GM19468 (cell line): Measurements from ENCODE around the gene OR10J1.
"Not testable (repeated sequence)": the region's sequence is repeated elsewhere in the genome, so short reads cannot be mapped to it uniquely, and the experiment has no call there.

ENCODE experiments used
- ATAC-seq: cut with Tn5 transposase; IDR thresholded peaks from one replicate; pipeline ENCODE4 v1.9.1; 2021; ENCODE audit warnings: mild to moderate bottlenecking, moderate library complexity, moderate number of reproducible peaks; ENCODE audit not compliant: unreplicated experiment; ENCODE audit errors: extremely low read depth

The OR10J1 gene, protein sequence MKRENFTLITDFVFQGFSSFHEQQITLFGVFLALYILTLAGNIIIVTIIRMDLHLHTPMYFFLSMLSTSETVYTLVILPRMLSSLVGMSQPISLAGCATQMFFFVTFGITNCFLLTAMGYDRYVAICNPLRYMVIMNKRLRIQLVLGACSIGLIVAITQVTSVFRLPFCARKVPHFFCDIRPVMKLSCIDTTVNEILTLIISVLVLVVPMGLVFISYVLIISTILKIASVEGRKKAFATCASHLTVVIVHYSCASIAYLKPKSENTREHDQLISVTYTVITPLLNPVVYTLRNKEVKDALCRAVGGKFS

GRCh38 chr1:159439422-159439821, at the start of gene OR10J1:
TSS of gene OR10J1 (plus strand) at chr1:159439722. CDS start at chr1:159439792, 70 bp downstream.
- no peak for ATAC-seq

DNA sequence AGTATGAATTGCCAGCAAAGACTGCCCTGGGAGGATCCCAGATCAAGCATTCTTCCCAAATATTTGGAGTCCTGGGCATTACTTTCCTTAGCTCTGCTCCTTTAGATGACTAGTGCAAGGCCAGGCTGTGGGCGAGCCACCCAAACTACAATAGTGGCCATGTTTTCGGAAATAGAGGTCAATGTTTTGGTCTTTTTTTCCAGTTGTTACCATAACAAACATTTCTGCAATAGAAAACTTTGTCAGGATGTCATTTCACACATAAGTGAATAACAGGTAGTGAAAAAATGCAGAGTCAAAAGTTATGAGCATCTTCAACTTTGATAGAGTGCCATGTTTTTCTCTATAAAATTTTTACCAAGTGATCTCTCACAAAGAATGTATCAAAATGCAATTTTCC, 32.7 kb upstream of the OR10J1 start:
- ATAC-seq: no peak

DNA sequence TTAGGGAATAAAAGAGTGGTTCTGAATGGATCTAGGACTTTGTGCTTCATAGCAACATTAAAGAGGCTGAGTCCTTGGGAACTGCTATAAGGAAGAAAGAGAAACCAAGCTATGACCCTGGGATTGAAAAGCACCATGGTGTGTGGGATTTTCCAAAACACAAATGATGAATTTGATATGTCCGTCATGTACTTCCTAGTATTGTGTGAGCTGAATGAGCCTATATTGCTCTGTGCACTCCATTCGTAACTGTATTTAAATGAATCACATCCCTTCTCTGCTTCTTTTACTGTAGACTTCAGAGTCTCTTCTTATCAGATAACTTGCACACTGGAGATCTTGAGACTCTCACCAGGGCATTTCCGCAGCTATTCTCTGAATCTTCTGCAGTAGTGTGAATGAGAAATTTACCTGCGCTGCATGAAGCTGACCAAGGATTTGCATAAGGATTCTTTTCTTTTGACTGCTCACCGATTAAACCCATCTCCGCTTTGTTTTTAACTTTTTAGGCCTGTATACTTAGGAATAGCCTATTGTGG, 30.6 kb upstream of the OR10J1 start:
- no peak for ATAC-seq

- ATAC-seq: no peak
Observed at GRCh38 chr1:159421821-159422220, 17.7 kb upstream of the OR10J1 start.

DNA sequence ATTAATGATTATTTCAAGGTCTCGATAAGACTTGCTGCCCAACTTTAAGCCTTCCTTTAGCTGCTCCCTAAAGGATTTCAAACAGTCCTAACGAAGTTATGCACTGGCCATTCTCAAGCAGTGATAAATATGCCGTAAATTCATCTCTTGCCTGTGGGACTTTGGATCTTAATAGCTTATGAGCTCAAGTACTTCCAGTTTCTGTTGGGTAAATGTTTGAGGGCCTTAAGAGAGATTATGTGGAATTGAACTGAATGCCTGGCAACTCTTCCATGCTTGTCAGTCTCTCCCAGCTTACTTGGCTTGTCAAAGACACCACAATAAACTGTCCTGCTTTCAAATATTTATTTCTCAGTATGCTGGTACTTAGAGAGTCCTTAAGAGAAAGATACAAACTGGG, 11.0 kb upstream of the OR10J1 start:
- ATAC-seq: no peak

DNA sequence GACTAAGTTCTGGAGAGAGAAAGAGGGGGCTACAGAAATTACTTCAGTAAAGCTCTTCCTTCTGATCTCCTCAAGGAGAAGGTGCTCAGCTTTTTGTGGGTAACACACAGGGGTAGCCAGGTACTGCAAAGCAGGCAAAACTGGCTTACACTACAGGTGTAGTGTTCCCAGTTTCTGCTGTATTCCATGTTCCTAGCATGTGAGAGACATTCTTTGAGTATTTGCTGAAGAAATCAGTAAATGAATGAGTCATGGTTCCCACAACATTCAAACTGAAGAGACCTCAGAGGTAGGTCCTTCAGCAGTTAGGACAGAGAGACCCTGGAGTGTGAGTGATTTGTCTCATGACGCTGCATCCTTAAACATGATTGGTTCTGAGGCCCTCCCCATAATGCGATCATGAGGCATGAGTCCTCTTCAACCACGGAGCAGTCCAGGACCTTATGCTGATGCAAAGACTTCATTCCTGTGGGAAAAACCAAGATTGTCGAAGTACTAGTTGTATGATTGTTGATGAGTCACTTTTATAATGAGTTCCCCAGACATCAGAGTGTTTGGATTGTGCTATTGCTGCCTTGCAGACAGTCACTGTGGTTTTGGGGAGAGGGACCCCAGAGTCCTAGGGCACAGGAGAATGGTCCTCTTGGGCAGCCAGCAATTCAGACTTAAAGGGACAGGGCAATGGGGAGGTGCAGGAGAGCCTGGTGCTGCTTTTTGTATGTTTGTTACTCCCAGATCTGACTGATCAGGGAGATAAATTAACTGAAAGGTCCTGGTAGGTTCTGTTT, 10.3 kb upstream of the OR10J1 start:
- no peak for ATAC-seq

GRCh38 chr1:159430985-159431384, 8.5 kb upstream of the OR10J1 start:
- ATAC-seq: no peak

DNA sequence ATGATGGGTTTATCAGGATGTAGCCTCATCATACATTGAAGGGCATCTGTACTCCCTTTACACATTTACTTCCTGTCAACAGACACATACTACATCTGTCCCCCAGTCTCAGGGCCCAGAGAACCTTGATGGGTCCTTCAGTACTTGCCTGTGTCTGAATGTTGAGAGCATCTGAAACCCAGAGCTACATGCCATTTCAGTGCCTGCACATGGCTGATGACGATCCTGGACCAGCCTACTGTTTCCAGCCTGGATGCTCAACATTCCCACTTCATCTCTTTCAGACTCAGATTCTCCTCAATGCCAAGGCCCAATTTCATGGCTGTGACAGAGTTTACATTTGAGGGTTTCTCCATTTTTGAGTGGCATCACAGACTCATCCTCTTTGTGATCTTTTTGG, 7.6 kb upstream of the OR10J1 start, which contains the start of gene OR10J4:
TSS of gene OR10J4 (plus strand) at position 301 of the 400 bp plus-strand sequence.
- ATAC-seq: no peak

DNA sequence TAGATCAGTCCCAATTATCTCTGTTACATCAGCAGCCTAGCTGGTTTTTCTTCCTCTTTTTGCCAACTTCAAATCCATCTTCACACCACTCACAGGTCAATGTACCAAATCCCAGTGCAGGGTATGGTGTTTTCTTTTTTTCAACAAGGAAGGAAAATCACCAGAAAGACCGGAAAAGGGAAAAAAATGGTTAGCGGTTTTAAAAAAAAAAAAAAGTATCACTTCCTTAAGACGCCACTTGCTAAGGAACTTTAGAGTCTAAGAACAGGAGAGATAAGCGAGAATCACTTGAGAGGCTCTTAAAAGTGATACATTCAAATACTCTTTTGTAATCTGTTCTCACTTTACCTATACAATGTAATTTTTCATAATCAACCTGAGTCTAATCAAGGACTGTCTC, 3.1 kb upstream of the OR10J1 start:
- no peak for ATAC-seq

DNA sequence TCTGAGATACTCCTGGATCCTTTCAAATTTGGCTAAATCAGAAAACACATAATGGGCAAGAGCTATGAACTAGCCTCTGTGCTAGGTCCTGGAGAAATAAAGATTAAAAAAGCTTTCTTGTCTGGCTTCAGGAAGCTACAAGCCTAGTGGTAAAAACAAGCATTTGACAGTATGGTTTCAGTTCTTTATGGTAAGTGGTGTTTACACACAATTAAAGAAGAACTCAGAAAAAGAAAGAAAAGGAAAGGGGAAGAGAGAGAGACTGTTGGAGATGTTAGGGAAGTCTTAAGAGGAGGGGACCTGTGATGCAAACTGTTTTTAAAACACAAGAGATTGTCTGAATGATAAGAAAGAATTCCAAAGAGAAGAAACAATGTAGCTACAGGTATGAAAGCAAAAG, 1.8 kb downstream of the OR10J1 start:
- ATAC-seq: no peak

- no peak for ATAC-seq
Observed at GRCh38 chr1:159442428-159442827, 2.9 kb downstream of the OR10J1 start.

DNA sequence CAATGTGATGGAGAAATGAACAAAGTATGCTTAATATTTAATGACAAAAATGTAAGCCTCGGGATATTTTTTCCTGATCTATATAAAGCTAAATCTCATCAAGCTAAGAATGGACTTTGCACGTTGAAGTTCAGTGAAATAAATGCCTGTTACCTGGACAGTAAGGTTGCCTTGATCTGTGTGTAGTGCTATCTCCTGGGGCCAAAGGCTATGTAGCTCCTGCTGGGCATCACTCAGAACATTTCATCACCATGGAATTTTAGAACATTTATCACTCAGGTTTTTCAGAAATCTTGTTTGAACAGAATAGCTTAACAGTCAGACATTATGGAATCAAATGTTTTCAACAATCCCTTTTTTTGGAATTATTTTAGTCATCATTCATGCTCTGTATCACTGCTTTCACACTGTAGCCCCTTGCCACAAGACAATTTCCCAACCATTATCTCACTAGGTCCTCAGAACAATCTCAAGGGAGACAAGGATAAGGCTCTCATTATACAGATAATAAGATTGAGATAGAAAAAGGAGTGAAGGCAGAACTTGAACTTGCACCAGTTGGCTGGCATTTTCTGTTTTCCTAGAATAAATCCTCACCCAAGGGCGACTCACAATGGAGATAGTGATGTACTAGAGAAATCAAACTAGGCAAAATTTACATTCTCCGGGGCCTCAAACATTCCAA, 3.7 kb downstream of the OR10J1 start:
- no peak for ATAC-seq

- no peak for ATAC-seq
Observed at GRCh38 chr1:159444511-159444910, 5.0 kb downstream of the OR10J1 start.

- no peak for ATAC-seq
Observed at GRCh38 chr1:159448181-159448580, 8.7 kb downstream of the OR10J1 start.

DNA sequence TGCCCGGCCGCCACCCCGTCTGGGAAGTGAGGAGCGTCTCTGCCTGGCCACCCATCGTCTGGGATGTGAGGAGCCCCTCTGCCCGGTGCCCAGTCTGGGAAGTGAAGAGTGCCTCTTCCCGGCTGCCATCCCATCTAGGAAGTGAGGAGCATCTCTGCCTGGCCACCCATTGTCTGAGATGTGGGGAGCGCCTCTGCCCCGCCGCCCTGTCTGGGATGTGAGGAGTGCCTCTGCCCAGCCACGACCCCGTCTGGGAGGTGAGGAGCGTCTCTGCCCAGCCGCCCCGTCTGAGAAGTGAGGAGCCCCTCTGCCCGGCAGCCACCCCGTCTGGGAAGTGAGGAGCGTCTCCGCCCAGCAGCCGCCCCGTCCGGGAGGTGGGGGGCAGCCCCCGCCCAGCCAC, 10.1 kb downstream of the OR10J1 start:
- not testable (repeated sequence) for ATAC-seq

DNA sequence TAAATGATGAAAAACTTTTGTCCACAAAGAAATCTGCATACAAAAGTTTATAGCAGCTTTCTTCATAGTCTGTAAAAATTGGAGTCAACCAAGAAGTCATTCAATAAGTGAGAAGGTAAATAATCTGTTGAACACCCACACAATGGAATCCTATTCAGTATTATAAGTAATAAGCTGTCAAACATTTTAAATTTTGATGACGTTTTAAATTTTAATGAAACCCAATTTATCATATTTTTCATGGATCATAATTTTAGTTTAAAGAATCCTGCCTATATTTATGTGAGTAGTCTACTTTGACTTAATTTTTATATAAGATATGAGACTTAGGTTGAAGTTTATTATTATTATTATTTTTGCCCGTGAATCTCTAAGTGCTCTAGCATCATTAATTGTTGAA, 20.0 kb downstream of the OR10J1 start:
- no peak for ATAC-seq

DNA sequence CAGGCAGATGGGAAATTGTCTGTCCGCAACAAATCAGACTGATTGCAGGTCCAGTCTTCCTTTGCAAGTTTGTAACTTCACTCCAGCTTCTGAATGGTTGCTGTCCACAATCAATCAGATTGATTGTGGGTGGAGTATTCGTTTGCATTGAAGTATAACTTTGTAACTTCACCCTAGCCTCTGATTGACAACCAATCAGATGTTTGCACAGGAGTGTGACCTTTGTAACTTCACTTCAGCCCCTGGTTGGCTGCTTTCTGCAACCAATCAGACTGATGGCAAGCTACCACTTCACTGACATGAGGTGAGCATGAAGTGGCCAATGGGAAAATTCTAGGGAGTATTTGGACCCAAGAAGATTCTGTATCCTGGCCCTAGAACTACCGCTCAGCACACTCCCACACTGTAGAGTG, 25.7 kb downstream of the OR10J1 start:
- ATAC-seq: no peak

- ATAC-seq: no peak
Observed at GRCh38 chr1:159468321-159468720, 28.8 kb downstream of the OR10J1 start.

DNA sequence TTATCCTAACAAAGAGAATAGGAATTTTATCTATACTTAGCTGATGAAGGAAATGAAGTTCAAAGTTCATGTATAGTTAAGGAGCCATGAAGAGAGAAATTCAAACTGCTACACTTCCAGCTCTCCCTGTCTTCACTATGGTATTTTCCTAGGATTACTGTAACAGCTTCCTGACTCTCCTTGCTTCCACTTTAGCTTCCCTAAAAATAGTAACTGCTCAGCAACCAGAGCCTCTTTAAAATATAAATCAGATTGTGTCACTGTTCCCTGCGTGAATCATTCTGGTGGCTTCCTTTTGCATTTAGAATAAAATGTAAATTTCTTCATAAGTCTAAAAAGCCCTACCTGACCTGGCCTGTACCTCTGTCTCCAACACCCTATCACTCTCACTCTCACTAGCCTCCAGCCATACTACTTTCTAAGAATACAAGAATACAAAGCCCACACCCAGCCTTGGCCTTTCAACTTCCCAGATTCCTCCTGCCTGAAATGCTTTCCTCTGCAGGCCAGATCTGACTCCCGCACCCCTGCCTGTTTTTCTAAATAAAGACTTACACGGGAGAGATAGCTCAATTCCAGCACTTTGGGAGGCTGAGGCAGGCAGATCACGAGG, 30.5 kb downstream of the OR10J1 start:
- ATAC-seq: no peak

- ATAC-seq: no peak
Observed at GRCh38 chr1:159473335-159473734, 33.8 kb downstream of the OR10J1 start.
